ENCODE data around the gene ZNF174.

- TF ChIP-seq EP300 (conservative IDR thresholded peaks at IDR 0.05; ENCODE audit: poor library complexity, severe bottlenecking) (no peak), POLR2AphosphoS5 (IDR thresholded peaks at IDR 0.05) (no peak), CTCF (IDR thresholded peaks at IDR 0.05; ENCODE audit: poor library complexity, severe bottlenecking) (no peak)
These were observed 43.0 kb downstream of the ZNF174 start for GRCh38 chr16:3444032-3444388.

All from neural cell (in vitro differentiated cells).